PFSK-1 (cell line): ENCODE data around the gene POLD1.

Experiments used
- FOXP2 ChIP-seq: optimal IDR thresholded peaks from 2 replicates; pipeline ENCODE3; 2011; ENCODE audit warnings: borderline replicate concordance, control low read depth, inconsistent platforms; ENCODE audit not compliant: insufficient read depth; ENCODE audit errors: extremely low read length, extremely low read depth
- POLR2AphosphoS5 ChIP-seq: IDR thresholded peaks from 2 replicates; pipeline ENCODE4 v1.6.1; 2012; ENCODE audit warnings: low read depth, mild to moderate bottlenecking, control low read depth, low read length, moderate library complexity
- REST ChIP-seq, 2 experiments: IDR thresholded peaks; 2 replicates each; pipeline versions ENCODE4 v1.6.1 to v1.8.0; 2011 to 2012; ENCODE audit warnings: low read depth in 2 of 2, low read length in 2 of 2, control low read depth in 1 of 2, inconsistent platforms in 1 of 2, mild to moderate bottlenecking in 1 of 2, moderate library complexity in 1 of 2; ENCODE audit not compliant: insufficient read depth in 1 of 2
- SIN3A ChIP-seq: IDR thresholded peaks from 2 replicates; pipeline ENCODE4 v1.6.1; 2012; ENCODE audit warnings: mild to moderate bottlenecking, low read length, moderate library complexity, borderline replicate concordance; ENCODE audit not compliant: insufficient read depth
- TAF1 ChIP-seq: IDR thresholded peaks from 2 replicates; pipeline ENCODE4 v1.6.1; 2012; ENCODE audit warnings: low read length, control low read depth, borderline replicate concordance; ENCODE audit not compliant: insufficient read depth

Gene POLD1

GRCh38 chr19:50409347-50409746 is 25.2 kb downstream of the POLD1 start:
- TF ChIP-seq SIN3A, result no peak
- TF ChIP-seq POLR2AphosphoS5, result no peak

GRCh38 chr19:50410109-50410508 is 26.0 kb downstream of the POLD1 start:
- TF ChIP-seq POLR2AphosphoS5 (no peak), TAF1 (no peak), REST (IDR thresholded peaks at IDR 0.05; ENCODE audit: insufficient read depth in 1 of 2, low read depth in 2 of 2, low read length in 2 of 2) (no peak), SIN3A (no peak), FOXP2 (no peak)

- TF ChIP-seq POLR2AphosphoS5, result no peak
- TF ChIP-seq TAF1, result no peak
- no peak for TF ChIP-seq FOXP2
- no peak for TF ChIP-seq SIN3A
- no peak for TF ChIP-seq REST (IDR thresholded peaks at IDR 0.05; ENCODE audit: insufficient read depth in 1 of 2, low read depth in 2 of 2, low read length in 2 of 2)
Observed at GRCh38 chr19:50412419-50412818, 28.3 kb downstream of the POLD1 start.

- TF ChIP-seq SIN3A (no peak), REST (IDR thresholded peaks at IDR 0.05; ENCODE audit: insufficient read depth in 1 of 2, low read depth in 2 of 2, low read length in 2 of 2) (no peak), POLR2AphosphoS5 (no peak)
Observed at GRCh38 chr19:50413096-50413495, 28.9 kb downstream of the POLD1 start.

GRCh38 chr19:50413531-50413930 is 29.4 kb downstream of the POLD1 start:
- TF ChIP-seq SIN3A, result no peak
- no peak for TF ChIP-seq REST (IDR thresholded peaks at IDR 0.05; ENCODE audit: insufficient read depth in 1 of 2, low read depth in 2 of 2, low read length in 2 of 2)
- no peak for TF ChIP-seq POLR2AphosphoS5
- no peak for TF ChIP-seq TAF1
- no peak for TF ChIP-seq FOXP2
